ENCODE data around the gene KCNC4. TPM values are rescaled to one million over a fixed set of nuclear protein-coding genes. Genes with fewer than 3 reads are reported as not detected.

KCNC4 gene
- polyA plus RNA-seq, 3 donors: 3.7 to 4.9 (median 4.3) TPM

GRCh38 chr1:110240476-110241210 lies 30.5 kb downstream of the KCNC4 start:
- no peak overlapping the region for H3K27ac ChIP-seq (ENCODE audit: low read depth, low read length)
- WGBS, 3 donors: 60 to 89% (median 83%) methylated on average over 13 of the region's 13 CpGs

- WGBS, 3 donors: 37 to 61% (median 46%) methylated on average over 2 of the region's 2 CpGs
- H3K27ac ChIP-seq (ENCODE audit: low read depth, low read length): no peak overlapping the region
Measured at GRCh38 chr1:110241516-110241915, 31.4 kb downstream of the KCNC4 start.

- no peak overlapping the region for H3K27ac ChIP-seq (ENCODE audit: low read depth, low read length)
- WGBS, 3 donors: 88 to 93% (median 91%) methylated on average over 4 of the region's 4 CpGs
Measured at GRCh38 chr1:110242062-110242461, 31.9 kb downstream of the KCNC4 start.

GRCh38 chr1:110242731-110243130 lies 32.6 kb downstream of the KCNC4 start:
- H3K27ac ChIP-seq (ENCODE audit: low read depth, low read length): no peak overlapping the region
- 23 to 92% (median 84%) methylated on average over 4 of the region's 4 CpGs for WGBS, 3 donors

GRCh38 chr1:110243146-110243545 lies 33.0 kb downstream of the KCNC4 start:
- no peak overlapping the region for H3K27ac ChIP-seq (ENCODE audit: low read depth, low read length)
- WGBS, 3 donors: 59 to 71% (median 65%) methylated on average over 7 of the region's 7 CpGs

- WGBS, 3 donors: 18 to 44% (median 35%) methylated on average over 8 to 9 of the region's 9 CpGs
- no peak overlapping the region for H3K27ac ChIP-seq (ENCODE audit: low read depth, low read length)
Measured at GRCh38 chr1:110243574-110243973, 33.5 kb downstream of the KCNC4 start.

- H3K27ac ChIP-seq (ENCODE audit: low read depth, low read length): no peak overlapping the region
- WGBS, 3 donors: 73 to 78% (median 77%) methylated on average over 9 of the region's 9 CpGs
Measured at GRCh38 chr1:110245876-110246620, 35.9 kb downstream of the KCNC4 start.

GRCh38 chr1:110248746-110249145 lies 38.6 kb downstream of the KCNC4 start:
- WGBS, 3 donors: 76 to 88% (median 80%) methylated on average over 4 of the region's 4 CpGs
- no peak overlapping the region for H3K27ac ChIP-seq (ENCODE audit: low read depth, low read length)

GRCh38 chr1:110249256-110249655 lies 39.1 kb downstream of the KCNC4 start:
- H3K27ac ChIP-seq (ENCODE audit: low read depth, low read length): no peak overlapping the region
- WGBS, 3 donors: 77 to 90% (median 89%) methylated on average over 4 of the region's 4 CpGs

- H3K27ac ChIP-seq (ENCODE audit: low read depth, low read length): no peak overlapping the region
- 81 to 91% (median 81%) methylated on average over 4 of the region's 4 CpGs for whole genome bisulfite sequencing, 3 donors
Measured at GRCh38 chr1:110250008-110250407, 39.9 kb downstream of the KCNC4 start.

- H3K27ac ChIP-seq (ENCODE audit: low read depth, low read length): no peak overlapping the region
- WGBS, 3 donors: 74 to 96% (median 77%) methylated on average over 2 of the region's 2 CpGs
Measured at GRCh38 chr1:110250749-110251148, 40.6 kb downstream of the KCNC4 start.

- WGBS, 3 donors: 87 to 100% (median 95%) methylated on average over 1 of the region's 1 CpG
- H3K27ac ChIP-seq (ENCODE audit: low read depth, low read length): no peak overlapping the region
Measured at GRCh38 chr1:110253213-110253612, 43.1 kb downstream of the KCNC4 start.

- no peak overlapping the region for H3K27ac ChIP-seq (ENCODE audit: low read depth, low read length)
- 69 to 75% (median 73%) methylated on average over 6 of the region's 6 CpGs for WGBS, 3 donors
Measured at GRCh38 chr1:110254604-110255391, 44.7 kb downstream of the KCNC4 start.

- 47 to 59% (median 56%) methylated on average over 4 of the region's 4 CpGs for WGBS, 3 donors
Measured at GRCh38 chr1:110255392-110255787, 45.3 kb downstream of the KCNC4 start.

GRCh38 chr1:110258734-110259133 lies 48.6 kb downstream of the KCNC4 start:
- WGBS, 3 donors: 53 to 68% (median 57%) methylated on average over 2 of the region's 2 CpGs
- no peak overlapping the region for H3K27ac ChIP-seq (ENCODE audit: low read depth, low read length)

More at GRCh38 chr1:110255392-110255787, 45.3 kb downstream of the KCNC4 start:
- H3K27ac ChIP-seq (ENCODE audit: low read depth, low read length): no peak overlapping the region

GRCh38 chr1:110259770-110260169 lies 49.7 kb downstream of the KCNC4 start:
- WGBS, 3 donors: 33 to 86% (median 39%) methylated on average over 2 of the region's 2 CpGs
- no peak overlapping the region for H3K27ac ChIP-seq (ENCODE audit: low read depth, low read length)
